HPDE6-E6E7 (cell line): ENCODE data around the gene GCAT.

Experiments
- DNase-seq: peaks from one replicate; pipeline ENCODE4 v3.0.0; 2011; ENCODE audit warnings: missing footprints; ENCODE audit errors: extremely low spot score

GCAT gene

DNA sequence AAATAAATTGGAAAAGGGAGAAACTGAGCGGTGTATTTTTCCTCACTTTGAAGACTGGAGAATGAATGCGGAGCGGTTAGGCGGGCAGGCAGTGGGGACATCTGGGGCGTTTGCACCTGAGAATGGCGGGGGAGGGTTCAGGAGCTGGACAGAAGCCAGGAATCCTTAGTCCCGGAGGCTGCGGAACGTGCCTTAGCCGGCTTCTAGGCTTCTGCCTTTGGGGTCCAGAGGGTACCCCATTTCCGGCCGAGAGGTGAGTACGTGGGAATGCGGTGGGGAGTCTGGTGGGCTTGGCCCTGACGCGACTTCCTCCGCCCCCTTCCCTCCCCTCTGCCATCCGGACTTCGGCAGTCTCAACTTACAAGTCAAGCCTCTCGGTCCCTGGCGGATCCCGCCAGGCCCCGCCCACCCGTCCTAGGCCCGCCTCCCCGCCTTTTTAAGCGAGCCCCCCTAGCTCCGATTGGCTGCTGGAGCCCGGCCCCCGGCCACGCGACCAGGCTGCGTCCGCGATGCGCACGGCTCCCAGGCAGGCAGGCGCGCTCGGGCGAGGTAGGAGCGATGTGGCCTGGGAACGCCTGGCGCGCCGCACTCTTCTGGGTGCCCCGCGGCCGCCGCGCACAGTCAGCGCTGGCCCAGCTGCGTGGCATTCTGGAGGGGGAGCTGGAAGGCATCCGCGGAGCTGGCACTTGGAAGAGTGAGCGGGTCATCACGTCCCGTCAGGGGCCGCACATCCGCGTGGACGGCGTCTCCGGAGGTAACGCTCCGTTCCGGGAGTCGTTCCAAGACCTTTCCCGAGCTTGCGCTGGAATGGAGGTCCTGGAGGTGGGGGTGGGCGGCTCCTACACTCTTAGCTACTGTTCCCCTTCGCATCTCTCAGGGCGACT is at the start of gene GCAT:
Gene GCAT (plus strand): TSS at position 525 of the 884 bp plus-strand sequence. CDS start 34 bp downstream, at position 559.
- DNase-seq: peak; percentile 91

DNA sequence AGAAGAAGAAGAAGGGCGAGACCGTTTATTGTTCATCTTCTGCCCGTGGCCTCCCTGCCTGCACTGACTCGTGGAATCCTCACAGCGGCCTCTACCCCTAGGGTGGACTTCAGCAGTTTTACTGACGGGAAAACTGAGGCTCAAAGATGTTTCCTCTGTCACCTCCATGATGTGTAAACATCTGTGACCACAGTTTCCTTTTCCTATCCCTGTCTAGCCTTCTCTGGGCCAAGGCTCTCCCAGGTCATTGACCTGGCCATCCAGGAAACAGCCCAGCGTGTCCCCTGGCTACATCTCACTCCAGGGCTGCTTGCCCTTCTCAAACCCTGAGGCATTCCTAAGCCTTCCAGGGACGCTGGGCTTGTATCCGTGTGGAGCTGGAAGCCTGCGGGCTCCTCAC is 49.0 kb upstream of the GCAT start:
- DNase-seq: no peak

DNA sequence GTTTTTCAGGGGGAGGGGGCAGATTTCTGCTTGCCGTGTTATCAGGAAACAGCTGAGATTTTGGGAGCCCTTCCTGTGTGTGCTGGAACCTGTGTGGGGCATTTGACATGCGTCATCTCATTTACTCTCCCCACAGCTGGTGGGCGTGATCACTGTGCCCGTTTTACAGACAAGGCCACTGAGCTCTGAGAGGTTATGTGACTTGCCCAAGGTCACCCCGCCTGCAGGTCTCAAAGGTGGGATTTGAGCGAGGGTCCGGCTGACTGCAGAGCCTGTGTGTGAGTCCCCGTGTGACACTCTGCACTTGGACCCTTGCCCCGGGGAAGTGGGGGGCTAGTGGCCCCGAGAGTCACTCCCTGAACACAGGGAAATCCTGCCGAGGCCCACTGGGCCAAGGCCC is 48.5 kb upstream of the GCAT start:
- no peak for DNase-seq

DNA sequence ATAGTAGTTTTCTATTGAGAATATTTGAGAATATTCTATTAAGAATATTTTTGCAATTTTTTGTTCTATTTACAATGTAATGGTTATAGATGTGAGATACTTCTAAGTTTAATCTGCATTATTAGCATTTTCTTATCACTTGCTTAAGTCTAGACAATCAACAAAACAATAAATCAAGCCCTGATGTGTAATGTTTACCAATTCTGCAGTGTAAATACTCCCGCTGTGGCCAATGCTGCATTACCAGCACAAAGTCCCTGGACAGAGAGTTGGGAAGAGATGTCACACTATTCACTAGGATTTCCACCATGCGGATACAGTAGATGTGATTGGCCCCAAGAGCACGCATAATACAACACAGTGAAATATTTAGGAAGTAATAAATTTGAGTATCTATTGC is 47.6 kb upstream of the GCAT start:
- DNase-seq: no peak

DNA sequence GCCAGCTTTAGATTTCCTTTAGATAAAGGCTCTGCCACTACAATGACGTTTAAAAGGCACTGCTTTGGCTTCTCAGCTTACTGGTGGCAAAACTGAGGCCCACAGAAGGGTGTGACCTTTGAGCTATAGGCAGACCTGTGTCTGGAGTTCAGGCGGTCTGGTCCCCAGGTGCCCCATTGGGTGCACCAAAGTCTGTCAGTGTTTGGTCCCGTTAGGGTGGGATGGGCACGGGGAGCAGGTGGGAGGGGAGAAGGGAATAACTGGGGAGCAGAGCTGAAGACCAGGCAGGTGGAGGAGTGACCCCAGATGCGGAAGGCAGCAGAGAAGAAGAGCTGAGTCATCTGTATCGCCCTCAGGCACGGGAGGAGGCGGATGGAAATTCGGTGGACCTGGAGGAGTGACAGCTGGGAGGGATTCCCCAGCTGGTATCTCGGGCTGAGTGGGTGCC is 45.3 kb upstream of the GCAT start:
- no peak for DNase-seq

DNA sequence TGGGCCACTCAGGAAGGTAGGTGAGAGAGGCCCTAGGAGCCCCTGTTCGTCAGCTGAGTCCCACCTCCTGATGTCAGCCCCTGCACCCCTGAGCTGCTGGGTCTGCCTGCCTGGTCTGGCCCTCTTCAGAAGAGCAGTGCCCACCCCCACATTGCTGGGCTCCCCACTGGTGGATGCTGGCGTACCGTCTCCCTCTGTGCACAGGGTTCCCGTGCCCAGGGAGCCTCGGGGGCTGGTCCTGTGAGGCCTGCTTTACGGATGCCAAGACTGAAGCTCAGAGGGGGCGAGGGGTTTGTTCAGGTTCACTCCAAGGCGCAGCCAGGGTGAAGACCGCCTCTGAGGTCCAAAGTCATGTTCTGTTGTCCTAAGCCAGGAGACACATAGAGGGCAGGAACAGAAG is 44.7 kb upstream of the GCAT start:
- no peak for DNase-seq

DNA sequence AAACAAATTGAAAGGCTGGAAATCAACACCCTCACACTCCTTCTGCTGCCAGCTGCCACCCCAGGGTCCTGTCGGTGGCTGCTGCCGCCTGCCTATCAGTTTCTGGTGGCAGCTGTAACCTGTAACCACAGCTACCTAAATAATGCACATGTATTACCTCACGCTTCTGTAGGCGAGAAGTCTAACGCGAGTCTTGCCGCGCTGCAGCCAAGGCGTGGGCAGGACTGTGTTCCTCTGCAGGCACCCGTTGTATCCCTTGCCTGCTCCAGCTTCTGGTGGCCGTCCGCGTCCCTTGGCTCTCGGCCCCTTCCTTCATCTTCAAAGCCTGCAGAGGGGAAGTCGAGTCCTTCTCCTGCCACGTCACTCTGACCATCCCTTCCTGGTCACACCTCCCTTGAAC is 44.1 kb upstream of the GCAT start:
- DNase-seq: no peak

DNA sequence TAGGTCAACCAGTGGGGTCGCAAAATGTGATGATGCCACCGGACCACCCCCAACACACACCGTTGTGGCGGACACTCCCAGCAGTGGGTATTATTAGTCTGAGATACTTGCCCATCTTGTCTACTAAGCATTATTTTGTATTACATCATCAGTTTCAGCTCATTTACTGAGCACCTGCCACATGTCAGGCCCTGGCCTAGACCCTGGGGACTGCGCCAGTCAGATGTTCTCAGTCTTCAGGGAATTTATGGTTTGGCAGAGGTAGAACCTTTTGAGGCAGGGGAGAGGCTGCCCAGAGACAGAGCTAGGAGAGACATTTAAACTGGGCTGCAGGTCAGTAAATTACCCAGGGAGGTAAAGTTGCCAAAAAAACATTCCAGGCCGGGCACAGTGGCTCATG is 43.1 kb upstream of the GCAT start:
- DNase-seq: no peak

DNA sequence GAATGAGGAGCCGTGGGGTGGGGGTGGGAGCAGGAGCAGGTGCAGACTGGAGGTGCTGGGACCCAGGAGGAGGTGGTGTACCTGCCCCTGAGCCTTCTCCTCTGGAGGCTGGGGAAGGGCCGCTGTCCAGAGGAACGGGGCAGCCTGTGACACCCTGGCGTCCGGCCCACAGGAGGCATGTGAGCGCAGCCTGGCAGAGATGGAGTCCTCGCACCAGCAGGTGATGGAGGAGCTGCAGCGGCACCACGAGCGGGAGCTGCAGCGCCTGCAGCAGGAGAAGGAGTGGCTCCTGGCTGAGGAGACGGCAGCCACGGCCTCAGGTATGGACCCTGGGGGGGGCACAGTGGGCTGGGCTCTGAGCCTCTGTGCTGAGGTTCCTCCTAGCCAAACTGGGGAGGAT is 42.2 kb upstream of the GCAT start:
- no peak for DNase-seq

DNA sequence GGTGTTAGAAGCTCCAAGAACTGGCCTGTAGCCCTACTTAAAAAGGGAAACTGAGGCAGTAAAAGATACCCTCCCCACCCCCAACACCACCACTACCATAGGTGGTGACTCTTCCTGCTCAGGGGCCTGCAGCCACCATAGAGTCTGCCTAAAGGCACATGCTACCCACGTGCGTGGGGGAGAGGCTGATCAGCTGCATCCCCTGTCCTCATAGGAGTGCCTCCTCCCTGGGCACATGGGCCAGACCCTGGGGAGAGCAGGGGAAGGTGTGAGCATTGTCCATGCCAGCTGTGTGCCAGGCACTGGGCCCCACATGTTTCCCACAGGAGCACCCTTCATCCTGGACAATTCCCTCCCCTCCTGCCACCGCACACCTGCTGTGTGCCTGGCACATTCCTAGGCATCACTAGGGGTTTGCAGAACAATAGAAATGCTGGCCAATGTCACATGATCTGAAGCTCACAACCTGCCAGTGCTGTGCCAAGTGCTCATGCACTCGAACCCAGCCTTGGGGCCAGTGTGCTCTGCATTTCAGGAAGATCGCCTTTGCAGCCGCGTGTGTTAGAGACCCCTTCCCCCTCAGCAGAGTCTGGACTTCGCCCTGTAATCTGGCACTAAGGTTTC is 41.7 kb upstream of the GCAT start:
- DNase-seq: no peak

DNA sequence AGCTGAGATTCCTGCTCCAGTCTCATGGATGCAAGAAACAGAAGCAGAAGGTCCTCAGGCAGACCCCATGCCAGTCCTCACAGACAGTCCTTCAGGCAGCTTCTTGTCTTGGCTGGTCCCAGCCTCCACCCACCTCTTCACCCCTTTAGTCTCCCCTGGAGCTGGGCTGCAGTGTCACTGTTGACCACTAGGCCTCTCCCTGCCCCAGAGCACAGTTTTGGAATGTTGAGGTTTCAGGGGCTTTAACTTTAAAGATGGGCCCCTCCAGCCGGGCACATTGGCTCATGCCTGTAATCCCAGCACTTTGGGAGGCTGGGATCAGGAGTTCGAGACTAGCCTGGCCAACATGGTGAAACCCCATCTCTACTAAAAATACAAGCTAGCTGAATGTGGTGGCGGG is 39.5 kb upstream of the GCAT start:
- no peak for DNase-seq

DNA sequence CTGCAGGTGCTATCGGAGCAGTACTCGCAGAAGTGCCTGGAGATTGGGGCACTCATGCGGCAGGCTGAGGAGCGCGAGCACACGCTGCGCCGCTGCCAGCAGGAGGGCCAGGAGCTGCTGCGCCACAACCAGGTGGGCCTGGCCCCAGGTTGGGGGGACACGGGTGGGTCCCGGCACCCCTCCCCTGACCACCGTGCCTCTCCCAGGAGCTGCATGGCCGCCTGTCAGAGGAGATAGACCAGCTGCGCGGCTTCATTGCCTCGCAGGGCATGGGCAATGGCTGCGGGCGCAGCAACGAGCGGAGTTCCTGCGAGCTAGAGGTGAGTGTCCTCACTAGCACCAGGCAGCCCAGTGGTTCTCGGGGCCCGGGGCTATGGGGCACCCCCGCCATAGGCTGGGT is 38.7 kb upstream of the GCAT start:
- DNase-seq: no peak

DNA sequence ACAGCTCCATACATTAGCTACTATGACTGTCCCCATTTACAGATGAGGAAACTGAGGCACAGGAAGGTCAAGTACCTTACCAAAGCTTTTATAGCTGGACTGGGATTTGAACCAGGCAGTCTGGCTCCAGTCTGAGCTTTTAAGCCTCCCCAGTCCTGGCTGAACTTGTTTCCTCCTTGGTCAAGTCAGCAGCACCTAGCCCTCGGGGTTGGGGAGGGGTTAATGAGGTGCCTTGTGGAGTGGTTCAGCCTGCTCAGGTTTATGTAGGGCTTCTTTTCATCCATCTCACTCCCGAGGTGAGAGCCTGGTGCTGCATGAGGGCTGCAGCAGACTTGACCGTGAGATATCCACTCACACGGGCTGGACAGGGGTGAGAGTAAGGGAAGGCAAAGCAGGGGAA is 36.7 kb upstream of the GCAT start:
- no peak for DNase-seq

DNA sequence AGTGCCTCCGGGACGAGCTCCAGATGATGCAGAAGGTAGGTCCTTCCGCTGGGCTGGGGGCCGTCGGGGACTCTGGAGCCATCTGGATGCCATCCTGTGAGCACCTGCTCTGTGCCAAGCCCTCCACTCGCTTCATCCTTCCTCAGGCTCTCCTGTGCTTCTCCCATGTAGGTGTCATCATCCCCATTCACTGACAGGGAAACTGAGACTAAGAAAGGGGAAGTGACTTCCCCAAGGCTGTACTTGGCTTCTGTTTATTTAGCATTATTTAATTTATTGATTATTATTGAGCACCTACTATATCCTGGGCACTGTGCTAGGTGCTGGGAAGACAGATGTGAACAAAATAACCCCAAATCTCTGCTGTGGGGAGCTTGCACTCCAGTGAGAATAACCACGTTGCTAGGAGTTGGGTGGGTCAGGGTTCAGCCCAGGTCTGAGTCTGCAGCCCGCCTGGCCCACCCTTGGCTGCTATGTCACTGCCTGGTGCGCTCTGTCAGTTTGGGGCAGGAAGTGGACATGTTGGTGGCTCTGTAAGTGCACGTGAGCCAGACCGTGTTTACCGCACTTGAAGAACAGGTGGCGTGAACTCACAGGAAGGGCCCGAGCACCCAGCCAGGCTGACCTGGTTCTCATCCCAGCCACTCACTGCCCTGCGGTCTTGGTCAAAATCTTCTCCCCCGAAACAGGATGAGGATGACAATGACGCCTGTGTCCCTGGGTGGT is 35.9 kb upstream of the GCAT start:
- DNase-seq: no peak

DNA sequence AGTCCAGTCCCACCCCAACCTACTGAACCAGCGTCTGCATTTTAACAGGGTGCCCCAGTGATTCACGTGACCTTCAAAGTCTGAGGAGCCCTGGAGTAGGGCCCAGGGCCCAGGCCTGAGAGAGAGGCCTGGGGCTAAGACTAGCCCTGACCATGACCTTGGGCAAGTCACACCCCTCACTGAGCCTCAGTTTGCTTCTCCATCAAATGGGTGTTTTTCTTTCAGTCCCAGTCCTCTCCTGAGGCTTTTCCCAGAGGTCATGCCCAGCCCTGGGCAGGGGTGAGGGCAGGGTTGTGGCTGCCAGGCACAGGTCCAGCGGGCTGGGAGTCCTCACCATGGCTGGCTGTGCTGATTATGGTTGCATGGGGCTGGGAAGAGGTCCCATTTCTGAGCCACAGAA is 33.0 kb upstream of the GCAT start:
- DNase-seq: no peak

DNA sequence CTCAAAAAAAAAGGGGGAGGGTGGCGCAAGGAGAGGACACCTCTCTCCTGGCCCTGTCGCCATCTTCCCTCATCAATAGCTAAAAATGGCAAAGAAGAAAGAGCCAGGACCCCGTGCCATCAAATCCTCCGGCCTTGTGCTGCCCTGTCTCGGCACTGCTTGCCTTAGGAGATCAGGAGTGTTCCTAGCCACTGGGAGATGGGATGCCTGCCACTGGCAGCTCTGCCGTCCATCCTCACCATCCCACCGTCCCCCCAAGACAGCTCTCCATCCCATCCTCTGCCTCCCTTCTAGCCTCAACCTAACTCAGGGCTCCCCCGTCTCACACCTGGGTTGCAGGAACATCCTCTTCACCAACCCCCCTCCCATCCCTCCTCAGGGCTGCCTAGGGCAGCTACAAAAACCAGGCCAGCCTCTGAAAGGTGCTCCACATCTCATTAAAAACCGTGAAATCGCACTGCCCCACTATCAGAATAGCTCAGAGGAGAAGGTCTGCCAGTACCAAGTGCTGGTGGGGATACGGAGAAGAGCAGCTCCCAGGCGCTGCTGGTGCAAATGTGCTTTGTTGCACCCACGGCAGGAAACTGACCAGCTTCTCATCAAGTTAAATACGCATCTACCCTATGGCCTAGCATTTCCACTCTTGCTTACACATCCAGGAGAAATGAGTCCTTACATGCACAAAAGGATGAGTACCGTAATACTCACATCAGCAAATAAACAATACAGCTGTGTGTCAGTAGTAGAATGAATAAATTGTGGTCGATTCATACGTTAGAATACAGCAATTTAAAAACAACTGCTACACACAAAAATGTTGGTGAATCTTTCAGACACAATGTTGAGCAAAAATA is 31.7 kb upstream of the GCAT start:
- peak; percentile 67 for DNase-seq

DNA sequence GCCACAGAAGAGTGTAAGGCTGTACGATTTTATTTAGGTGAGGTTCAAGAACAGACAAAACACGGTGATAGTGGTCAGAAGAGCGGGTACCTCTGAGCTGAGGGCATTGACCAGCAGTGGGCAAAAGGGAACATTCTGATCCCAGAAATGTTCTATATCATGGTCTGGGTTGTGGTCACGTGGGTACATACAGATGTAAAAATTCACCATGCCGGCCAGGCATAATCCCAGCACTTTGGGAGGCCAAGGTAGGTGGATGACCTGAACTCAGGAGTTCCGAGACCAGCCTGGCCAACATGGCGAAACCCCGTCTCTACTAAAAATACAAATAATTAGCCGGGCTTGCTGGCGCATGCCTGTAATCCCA is 31.1 kb upstream of the GCAT start:
- no peak for DNase-seq

DNA sequence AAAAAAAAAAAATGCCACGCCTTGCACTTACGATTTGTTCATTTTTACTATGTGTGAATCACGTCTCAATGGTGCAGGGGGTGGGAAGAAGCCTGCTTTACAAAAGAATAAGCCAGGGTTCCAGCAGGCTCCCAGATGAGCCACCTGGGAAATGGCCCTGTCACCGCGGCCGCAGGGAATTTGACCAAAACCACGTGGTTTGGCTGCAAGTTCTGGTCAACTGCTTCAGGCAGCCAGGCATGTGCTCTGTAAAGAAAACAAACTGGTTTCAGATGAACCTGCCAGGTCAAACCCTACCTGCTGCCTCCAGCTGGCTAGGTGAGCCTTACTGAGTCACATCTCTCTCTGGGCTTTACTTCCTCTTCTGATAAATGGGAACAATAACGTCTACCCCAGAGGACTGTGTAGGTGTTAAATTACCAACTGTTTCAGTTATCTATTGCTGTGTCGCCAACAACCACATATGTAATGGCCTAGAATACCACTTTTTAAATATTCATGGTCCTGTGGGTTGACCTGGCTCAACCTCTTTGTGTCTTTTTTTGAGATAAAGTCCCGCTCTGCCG is 30.5 kb upstream of the GCAT start:
- peak; percentile 83 for DNase-seq

DNA sequence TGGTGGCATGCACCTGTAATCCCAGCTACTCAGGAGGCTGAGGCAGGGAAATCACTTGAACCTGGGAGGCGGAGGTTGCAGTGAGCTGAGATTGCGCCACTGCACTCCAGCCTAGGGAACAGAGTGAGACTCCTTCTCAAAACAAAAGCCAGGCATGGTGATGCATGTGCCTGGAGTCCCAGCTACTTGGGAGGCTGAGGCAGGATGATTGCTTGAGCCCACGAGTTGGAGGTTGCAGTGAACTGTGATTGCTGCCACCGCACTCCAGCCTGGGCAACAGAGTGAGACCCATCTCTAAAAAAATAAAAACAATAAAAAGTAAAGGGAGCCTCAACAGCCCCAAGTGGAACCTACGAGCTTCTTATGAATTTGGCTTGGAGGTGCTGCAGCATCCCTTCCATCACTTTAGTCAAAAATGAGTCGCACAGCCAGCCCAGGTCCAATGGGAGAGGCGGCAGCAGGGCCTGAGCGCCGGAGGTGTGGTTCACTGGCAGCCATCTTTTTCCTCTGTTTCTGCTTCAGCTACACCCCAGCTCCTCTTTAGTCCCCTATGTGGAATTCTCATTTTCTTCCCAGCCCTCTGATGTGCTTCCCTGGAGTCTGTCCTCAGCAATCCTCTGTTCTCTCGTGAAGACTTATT is 29.2 kb upstream of the GCAT start:
- DNase-seq: no peak

DNA sequence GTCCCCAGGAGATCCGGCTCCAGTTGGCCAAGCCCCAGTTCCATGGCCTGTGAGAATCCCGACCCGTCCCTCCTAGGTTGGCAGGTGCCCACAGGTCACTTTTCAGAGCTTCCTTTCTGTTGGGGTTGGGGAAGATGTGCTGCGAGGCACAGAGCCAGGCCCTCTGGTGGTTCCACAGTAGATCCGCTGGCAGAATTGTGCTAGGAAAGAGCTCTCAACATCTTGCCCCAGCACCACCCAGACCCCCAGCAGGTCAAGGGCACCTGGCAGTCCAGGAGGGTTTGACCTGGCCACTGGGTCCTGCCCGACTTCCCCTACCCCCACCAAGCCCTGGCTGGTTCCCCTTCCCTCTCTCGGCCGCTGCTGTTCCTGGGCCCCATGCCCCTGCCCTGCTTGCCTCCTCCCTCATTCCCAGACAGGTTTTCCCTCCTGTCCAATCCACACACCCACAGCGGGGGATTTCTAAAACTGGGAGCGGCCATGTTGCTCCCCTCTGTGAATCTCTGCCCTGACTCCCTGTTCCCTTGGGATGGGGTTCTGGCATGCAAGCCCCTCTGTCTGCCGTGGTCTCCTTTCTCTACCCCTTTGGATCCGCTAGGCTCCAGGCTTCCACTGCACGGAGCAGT is 26.2 kb upstream of the GCAT start:
- DNase-seq: no peak
